ENCODE measurements around the gene GIPC2. TPM values are rescaled to one million over a fixed set of nuclear protein-coding genes. Genes with fewer than 3 reads are reported as not detected.
"Not testable (repeated sequence)": the region's sequence is repeated elsewhere in the genome, so short reads cannot be mapped to it uniquely, and the experiment has no call there.

Gene GIPC2
- total RNA-seq, 2 experiments from 2014 or later, result 0.17 TPM; not detected in 1

- DNase-seq, result no peak
- H3K4me3 Mint-ChIP-seq, result no peak overlapping the region
- POLR2A ChIA-PET, result interaction anchor here (1.8 kb wide), 1 partner anchor 93 kb away, joined by 7 read pairs; the partner anchor contains the start of gene FUBP1
- H3K9me3 Mint-ChIP-seq, result no peaks in the 10 kb centered on the region
- no peak overlapping the region for H3K27ac Mint-ChIP-seq
- CTCF ChIA-PET, result interaction anchor here (0.7 kb wide), 1 partner anchor 67 kb away, joined by 3 read pairs; the partner anchor contains the start of gene DNAJB4
- peaks cover 5% of the 10 kb centered on the region for H3K4me1 Mint-ChIP-seq (ENCODE audit: low read depth)
- intact Hi-C loops (cut with micrococcal nuclease), result loop anchor here (2.0 kb wide), 1 partner anchor 67 kb away; the partner anchor contains the start of gene DNAJB4
- peaks cover 9% of the 10 kb centered on the region for H3K27me3 Mint-ChIP-seq
- H3K36me3 Mint-ChIP-seq, result no peaks in the 10 kb centered on the region
Measured at GRCh38 chr1:78071696-78072095, 25.9 kb downstream of the GIPC2 start.

- peaks cover 9% of the 10 kb centered on the region for H3K27me3 Mint-ChIP-seq
- no peak overlapping the region for H3K27ac Mint-ChIP-seq
- POLR2A ChIA-PET, result interaction anchor here (1.8 kb wide), 1 partner anchor 94 kb away, joined by 7 read pairs; the partner anchor contains the start of gene FUBP1
- DNase-seq, result no peak
- CTCF ChIA-PET, result interaction anchor here (0.7 kb wide), 1 partner anchor 67 kb away, joined by 3 read pairs; the partner anchor contains the start of gene DNAJB4
- H3K9me3 Mint-ChIP-seq, result no peaks in the 10 kb centered on the region
- H3K36me3 Mint-ChIP-seq, result no peaks in the 10 kb centered on the region
- H3K4me1 Mint-ChIP-seq (ENCODE audit: low read depth), result peaks cover 5% of the 10 kb centered on the region
- no peak overlapping the region for H3K4me3 Mint-ChIP-seq
- intact Hi-C loops (cut with micrococcal nuclease), result no loop called here
Measured at GRCh38 chr1:78072216-78072615, 26.4 kb downstream of the GIPC2 start.

GRCh38 chr1:78073441-78073840, 27.7 kb downstream of the GIPC2 start:
- Mint-ChIP-seq H3K36me3 (no peaks in the 10 kb centered on the region), H3K27ac (no peak overlapping the region), H3K4me3 (no peak overlapping the region), H3K4me1 (ENCODE audit: low read depth) (peaks cover 5% of the 10 kb centered on the region), H3K27me3 (peaks cover 9% of the 10 kb centered on the region), H3K9me3 (no peaks in the 10 kb centered on the region)
- DNase-seq, result no peak
- CTCF ChIA-PET, result no interaction called here
- POLR2A ChIA-PET, result no interaction called here
- intact Hi-C loops (cut with micrococcal nuclease), result no loop called here

- H3K9me3 Mint-ChIP-seq, result no peaks in the 10 kb centered on the region
- ChIA-PET CTCF (interaction anchor here (0.8 kb wide), 1 partner anchor 544 kb away, joined by 3 read pairs; the partner anchor contains the start of gene IFI44L), POLR2A (no interaction called here)
- H3K4me3 Mint-ChIP-seq, result no peak overlapping the region
- peaks cover 7% of the 10 kb centered on the region for H3K27me3 Mint-ChIP-seq
- H3K36me3 Mint-ChIP-seq, result no peaks in the 10 kb centered on the region
- DNase-seq, result no peak
- intact Hi-C loops (cut with micrococcal nuclease), result no loop called here
- peaks cover 12% of the 10 kb centered on the region for H3K4me1 Mint-ChIP-seq (ENCODE audit: low read depth)
- H3K27ac Mint-ChIP-seq, result no peak overlapping the region
Measured at GRCh38 chr1:78075621-78076020, 29.9 kb downstream of the GIPC2 start.

GRCh38 chr1:78078358-78078757, 32.6 kb downstream of the GIPC2 start:
- Mint-ChIP-seq H3K9me3 (no peaks in the 10 kb centered on the region), H3K4me1 (ENCODE audit: low read depth) (peaks cover 20% of the 10 kb centered on the region), H3K36me3 (no peaks in the 10 kb centered on the region), H3K4me3 (no peak overlapping the region), H3K27ac (no peak overlapping the region), H3K27me3 (no peaks in the 10 kb centered on the region)
- ChIA-PET POLR2A (interaction anchor here (0.7 to 1.9 kb wide), 2 partner anchors 64 to 74 kb away, joined by 3 to 4 read pairs; partner anchors contain the start of gene DNAJB4), CTCF (no interaction called here)
- intact Hi-C loops (cut with micrococcal nuclease), result no loop called here
- DNase-seq, result no peak

GRCh38 chr1:78079580-78079979, 33.8 kb downstream of the GIPC2 start:
- H3K27ac Mint-ChIP-seq, result no peak overlapping the region
- POLR2A ChIA-PET, result interaction anchor here (1.9 kb wide), 1 partner anchor 75 kb away, joined by 4 read pairs; the partner anchor contains the start of gene DNAJB4
- no peak for DNase-seq

GRCh38 chr1:78080767-78081166, 35.0 kb downstream of the GIPC2 start:
- DNase-seq, result no peak
- no peak overlapping the region for H3K27ac Mint-ChIP-seq
- H3K4me1 Mint-ChIP-seq (ENCODE audit: low read depth), result peaks cover 20% of the 10 kb centered on the region
- intact Hi-C loops (cut with micrococcal nuclease), result loop anchor here (2.0 kb wide), 1 partner anchor 76 kb away; the partner anchor contains the start of gene DNAJB4
- H3K27me3 Mint-ChIP-seq, result peaks cover under 1% of the 10 kb centered on the region
- peak overlapping the region; percentile 2 for H3K4me3 Mint-ChIP-seq
- peaks cover 6% of the 10 kb centered on the region for H3K36me3 Mint-ChIP-seq
- ChIA-PET POLR2A (no interaction called here), CTCF (no interaction called here)
- H3K9me3 Mint-ChIP-seq, result peaks cover 4% of the 10 kb centered on the region

More at GRCh38 chr1:78079580-78079979, 33.8 kb downstream of the GIPC2 start:
- intact Hi-C loops (cut with micrococcal nuclease), result no loop called here
- Mint-ChIP-seq H3K27me3 (no peaks in the 10 kb centered on the region), H3K4me1 (ENCODE audit: low read depth) (peaks cover 20% of the 10 kb centered on the region), H3K36me3 (no peaks in the 10 kb centered on the region), H3K9me3 (no peaks in the 10 kb centered on the region), H3K4me3 (no peak overlapping the region)
- CTCF ChIA-PET, result interaction anchor here (0.5 kb wide), 1 partner anchor 187 kb away, joined by 4 read pairs; no protein-coding TSS in a partner anchor

GRCh38 chr1:78081980-78082860, 36.5 kb downstream of the GIPC2 start:
- CTCF ChIA-PET, result no interaction called here

GRCh38 chr1:78084639-78085038, 38.9 kb downstream of the GIPC2 start:
- H3K4me3 Mint-ChIP-seq; intact Hi-C loops (cut with micrococcal nuclease); H3K27ac Mint-ChIP-seq; POLR2A ChIA-PET; H3K27me3 Mint-ChIP-seq; DNase-seq; CTCF ChIA-PET: not testable (repeated sequence)
- H3K9me3 Mint-ChIP-seq, result peaks cover 19% of the 10 kb centered on the region
- H3K36me3 Mint-ChIP-seq, result peaks cover 16% of the 10 kb centered on the region
- peaks cover 16% of the 10 kb centered on the region for H3K4me1 Mint-ChIP-seq (ENCODE audit: low read depth)

More at GRCh38 chr1:78081980-78082860, 36.5 kb downstream of the GIPC2 start:
- H3K4me1 Mint-ChIP-seq (ENCODE audit: low read depth), result peaks cover 20% of the 10 kb centered on the region
- H3K27me3 Mint-ChIP-seq, result peaks cover 9% of the 10 kb centered on the region
- peaks cover 16% of the 10 kb centered on the region for H3K36me3 Mint-ChIP-seq
- peaks cover 18% of the 10 kb centered on the region for H3K9me3 Mint-ChIP-seq
- intact Hi-C loops (cut with micrococcal nuclease), result loop anchor here (2.0 kb wide), 1 partner anchor 77 kb away; the partner anchor contains the start of gene DNAJB4
- no peak overlapping the region for H3K27ac Mint-ChIP-seq
- no peak overlapping the region for H3K4me3 Mint-ChIP-seq
- no peak for DNase-seq
- POLR2A ChIA-PET, result interaction anchor here (1.0 kb wide), 1 partner anchor 78 kb away, joined by 3 read pairs; the partner anchor contains the start of gene DNAJB4

- Mint-ChIP-seq H3K4me3 (no peak overlapping the region), H3K4me1 (ENCODE audit: low read depth) (no peaks in the 10 kb centered on the region), H3K36me3 (peaks cover 16% of the 10 kb centered on the region), H3K27me3 (peaks cover 14% of the 10 kb centered on the region), H3K27ac (no peak overlapping the region), H3K9me3 (peaks cover 19% of the 10 kb centered on the region)
- intact Hi-C loops (cut with micrococcal nuclease), result no loop called here
- ChIA-PET POLR2A (no interaction called here), CTCF (interaction anchor here (0.9 kb wide), 1 partner anchor 27 kb away, joined by 3 read pairs; no protein-coding TSS in a partner anchor)
- no peak for DNase-seq
Measured at GRCh38 chr1:78086697-78087096, 40.9 kb downstream of the GIPC2 start.

- intact Hi-C loops (cut with micrococcal nuclease), result no loop called here
- H3K36me3 Mint-ChIP-seq, result peaks cover 16% of the 10 kb centered on the region
- no peak overlapping the region for H3K4me3 Mint-ChIP-seq
- POLR2A ChIA-PET, result no interaction called here
- H3K4me1 Mint-ChIP-seq (ENCODE audit: low read depth), result no peaks in the 10 kb centered on the region
- DNase-seq, result no peak
- no peak overlapping the region for H3K27ac Mint-ChIP-seq
- peaks cover 19% of the 10 kb centered on the region for H3K9me3 Mint-ChIP-seq
- CTCF ChIA-PET, result no interaction called here
- peaks cover 17% of the 10 kb centered on the region for H3K27me3 Mint-ChIP-seq
Measured at GRCh38 chr1:78088015-78088414, 42.2 kb downstream of the GIPC2 start.

GRCh38 chr1:78088486-78088885, 42.7 kb downstream of the GIPC2 start:
- H3K4me1 Mint-ChIP-seq (ENCODE audit: low read depth), result no peaks in the 10 kb centered on the region
- POLR2A ChIA-PET, result no interaction called here
- DNase-seq, result no peak
- CTCF ChIA-PET, result no interaction called here
- H3K36me3 Mint-ChIP-seq, result peaks cover 16% of the 10 kb centered on the region
- peaks cover 19% of the 10 kb centered on the region for H3K9me3 Mint-ChIP-seq
- no peak overlapping the region for H3K4me3 Mint-ChIP-seq
- peaks cover 17% of the 10 kb centered on the region for H3K27me3 Mint-ChIP-seq
- H3K27ac Mint-ChIP-seq, result no peak overlapping the region
- intact Hi-C loops (cut with micrococcal nuclease), result no loop called here
